Aorta (tissue), 5 donors: ENCODE measurements around the gene ZNF611. TPM values are rescaled to one million over a fixed set of nuclear protein-coding genes. Genes with fewer than 3 reads are reported as not detected.
"Not testable (repeated sequence)": the region's sequence is repeated elsewhere in the genome, so short reads cannot be mapped to it uniquely, and the experiment has no call there.

ENCODE experiments used
- ATAC-seq: fragments of 200-7000 bp; cut with Tn5 transposase; one replicate; pipeline ENCODE4 v1.9.1; 2022; ENCODE audit warnings: moderate library complexity; ENCODE audit not compliant: low FRiP score
- DNase-seq, 2 donors: peaks; one replicate each; pipeline ENCODE4 v3.0.0-alpha.2; 2020
- H3K27ac ChIP-seq, 2 donors: one replicate each; pipeline ENCODE4 v1.5.1; 2013; ENCODE audit warnings: low read length in 2 of 2, mild to moderate bottlenecking in 2 of 2, moderate library complexity in 2 of 2, control low read depth in 1 of 2, inconsistent platforms in 1 of 2, low read depth in 1 of 2
- H3K27me3 ChIP-seq, 2 donors: one replicate each; pipeline ENCODE4 v1.6.1; 2013; ENCODE audit warnings: control low read depth in 1 of 2, low read length in 1 of 2, mild to moderate bottlenecking in 1 of 2, moderate library complexity in 1 of 2; ENCODE audit not compliant: insufficient read depth in 2 of 2, control insufficient read depth in 1 of 2
- H3K36me3 ChIP-seq, 2 donors: one replicate each; pipeline ENCODE4 v1.6.1; 2013; ENCODE audit warnings: control low read depth in 1 of 2, low read length in 1 of 2, mild to moderate bottlenecking in 1 of 2; ENCODE audit not compliant: insufficient read depth in 2 of 2, control insufficient read depth in 1 of 2
- H3K4me1 ChIP-seq, 2 donors: one replicate each; pipeline ENCODE4 v1.6.1; 2013; ENCODE audit warnings: low read length in 2 of 2, control low read depth in 1 of 2, mild to moderate bottlenecking in 1 of 2, moderate library complexity in 1 of 2; ENCODE audit not compliant: insufficient read depth in 2 of 2, control insufficient read depth in 1 of 2
- H3K4me3 ChIP-seq, 2 donors: one replicate each; pipeline ENCODE4 v1.5.1; 2013; ENCODE audit warnings: low read length in 2 of 2, control low read depth in 1 of 2, mild to moderate bottlenecking in 1 of 2
- H3K9me3 ChIP-seq: one replicate; pipeline ENCODE4 v1.6.1; 2013; ENCODE audit warnings: mild to moderate bottlenecking, low read length; ENCODE audit not compliant: control insufficient read depth
- WGBS, 2 donors: extraction: QIAGEN DNeasy Blood & Tissue Kit; methylation state at CpG; one replicate each; pipeline ENCODE4 v1.1.7; 2013; 5-methylcytosine and 5-hydroxymethylcytosine counted together
- intact Hi-C, 2 donors: fragments of 100-400 bp; cut with DNase I; formaldehyde crosslinking; loops; one replicate each; pipeline versions ENCODE4 v1.14.2 to v1.15.0; 2022
- polyA plus RNA-seq, 2 donors: library from polyadenylated mRNA; stranded (reverse); fragments of 200-250 nt; gene quantifications; one replicate each; pipeline ENCODE4 v1.2.3, GENCODE V29; 2013
- total RNA-seq, 2 donors: library from RNA; stranded (reverse); fragmentation: NEBNext Ultra II Directional; extraction: Animal tissue kit (Norgen Biotek cat#: 25700); gene quantifications; one replicate each; pipeline ENCODE4 v1.2.1, GENCODE V29; 2021
- donor health status: healthy with polysubstance abuse.
- donor health status: Bipolar disorder and iron deficiency.
- donor health status: DM: no; HTN: no; CAD: no.
- donor health status: DM: no; HTN: no; CAD: no.
- donor health status: DM: yes; HTN: yes; CAD: no.

ZNF611 gene
- total and polyA plus RNA-seq, 4 donors = 1.5 to 28.5 (median 11.8) TPM

- no peaks in the 10 kb centered on the region for H3K27me3 ChIP-seq
- H3K4me1 ChIP-seq = no peaks in the 10 kb centered on the region
- DNase-seq (no peak), ATAC-seq (no peak)
- intact Hi-C loops = no loop called here
- H3K36me3 ChIP-seq = no peaks in the 10 kb centered on the region
- no peaks in the 10 kb centered on the region for H3K9me3 ChIP-seq
- no peak overlapping the region for H3K4me3 ChIP-seq
- WGBS, 2 donors = 91 to 92% methylated on average over 23 of the region's 23 CpGs
- no peak overlapping the region for H3K27ac ChIP-seq
Observed at GRCh38 chr19:52724701-52725514, 9.9 kb downstream of the ZNF611 start.

GRCh38 chr19:52723907-52724598 is 10.8 kb downstream of the ZNF611 start:
- H3K27me3 ChIP-seq, H3K36me3 ChIP-seq, intact Hi-C loops, H3K4me1 ChIP-seq, H3K4me3 ChIP-seq, DNase-seq, ATAC-seq, H3K27ac ChIP-seq, H3K9me3 ChIP-seq: not testable (repeated sequence)
- WGBS, 2 donors = 43 to 53% methylated on average over 9 of the region's 9 CpGs

GRCh38 chr19:52722062-52723003 is 12.5 kb downstream of the ZNF611 start:
- H3K27me3 ChIP-seq = no peaks in the 10 kb centered on the region
- intact Hi-C loops = no loop called here
- no peaks in the 10 kb centered on the region for H3K4me1 ChIP-seq
- no peaks in the 10 kb centered on the region for H3K9me3 ChIP-seq
- DNase-seq (no peak), ATAC-seq (no peak)
- WGBS, 2 donors = 80 to 87% methylated on average over 7 of the region's 7 CpGs
- no peaks in the 10 kb centered on the region for H3K36me3 ChIP-seq
- no peak overlapping the region for H3K4me3 ChIP-seq
- H3K27ac ChIP-seq = no peak overlapping the region

GRCh38 chr19:52720541-52720940 is 14.3 kb downstream of the ZNF611 start:
- not testable (repeated sequence) for H3K4me3 ChIP-seq, H3K36me3 ChIP-seq, H3K4me1 ChIP-seq

GRCh38 chr19:52716522-52716921 is 18.3 kb downstream of the ZNF611 start:
- 55 to 57% methylated on average over 1 of the region's 1 CpG for WGBS, 2 donors
- no peak for DNase-seq
- H3K36me3 ChIP-seq = peaks cover 2 to 6% of the 10 kb centered on the region in 2 donors
- intact Hi-C loops = no loop called here
- no peaks in the 10 kb centered on the region for H3K27me3 ChIP-seq
- ATAC-seq = no peak
- no peaks in the 10 kb centered on the region for H3K4me1 ChIP-seq
- no peak overlapping the region for H3K4me3 ChIP-seq
- no peaks in the 10 kb centered on the region for H3K9me3 ChIP-seq
- no peak overlapping the region for H3K27ac ChIP-seq

More at GRCh38 chr19:52720541-52720940, 14.3 kb downstream of the ZNF611 start:
- intact Hi-C loops, H3K27ac ChIP-seq, H3K9me3 ChIP-seq, DNase-seq, H3K27me3 ChIP-seq, ATAC-seq: not testable (repeated sequence)
- WGBS, 2 donors = 97 to 99% methylated on average over 21 of the region's 21 CpGs

GRCh38 chr19:52715902-52716301 is 18.9 kb downstream of the ZNF611 start:
- 47 to 49% methylated on average over 4 of the region's 4 CpGs for WGBS, 2 donors
- not testable (repeated sequence) for ATAC-seq, H3K36me3 ChIP-seq

GRCh38 chr19:52715330-52715729 is 19.5 kb downstream of the ZNF611 start:
- DNase-seq, H3K36me3 ChIP-seq: not testable (repeated sequence)

More at GRCh38 chr19:52715902-52716301, 18.9 kb downstream of the ZNF611 start:
- H3K27me3 ChIP-seq, H3K27ac ChIP-seq, H3K4me3 ChIP-seq, H3K4me1 ChIP-seq, intact Hi-C loops, H3K9me3 ChIP-seq, DNase-seq: not testable (repeated sequence)

GRCh38 chr19:52713051-52713450 is 21.8 kb downstream of the ZNF611 start:
- H3K9me3 ChIP-seq, DNase-seq, H3K4me3 ChIP-seq, H3K4me1 ChIP-seq, H3K27ac ChIP-seq, H3K27me3 ChIP-seq, H3K36me3 ChIP-seq, intact Hi-C loops, ATAC-seq: not testable (repeated sequence)
- WGBS, 2 donors = 96 to 98% methylated on average over 2 of the region's 2 CpGs

More at GRCh38 chr19:52715330-52715729, 19.5 kb downstream of the ZNF611 start:
- H3K27ac ChIP-seq, H3K9me3 ChIP-seq, H3K4me1 ChIP-seq, H3K27me3 ChIP-seq, H3K4me3 ChIP-seq, ATAC-seq, intact Hi-C loops: not testable (repeated sequence)
- 81 to 88% methylated on average over 5 of the region's 5 CpGs for WGBS, 2 donors
